ENCODE data around the gene DOCK10. TPM values are rescaled to one million over a fixed set of nuclear protein-coding genes. Genes with fewer than 3 reads are reported as not detected.

DOCK10 gene
- polyA plus RNA-seq, 4 donors: 2.3 to 6.8 (median 3.5) TPM

GRCh38 chr2:225002656-225003045 is 39.6 kb downstream of the DOCK10 start:
- 25 to 65% (median 41%) methylated on average over 5 of the region's 5 CpGs for WGBS, 3 donors
- Histone ChIP-seq H3K9me3 (ENCODE audit: control insufficient read depth in 2 of 2, insufficient read depth in 1 of 2, low read depth in 1 of 2, low read length in 1 of 2) (no peaks in the 10 kb centered on the region), H3K27me3 (ENCODE audit: control insufficient read depth in 3 of 3, insufficient read depth in 3 of 3, low read length in 3 of 3) (no peaks in the 10 kb centered on the region), H3K27ac (ENCODE audit: low read depth in 1 of 3, low read length in 2 of 3) (no peak overlapping the region), H3K36me3 (ENCODE audit: control insufficient read depth in 3 of 3, insufficient read depth in 2 of 3, low read depth in 1 of 3, low read length in 3 of 3) (no peaks in the 10 kb centered on the region), H3K4me3 (ENCODE audit: low read depth in 1 of 3, low read length in 3 of 3) (no peak overlapping the region), H3K4me1 (ENCODE audit: control insufficient read depth in 3 of 3, insufficient read depth in 2 of 3, low read depth in 1 of 3, low read length in 2 of 3) (no peaks in the 10 kb centered on the region)
- FAIRE-seq: no peak
- no peak for DNase-seq

- Histone ChIP-seq H3K9me3 (ENCODE audit: control insufficient read depth in 2 of 2, insufficient read depth in 1 of 2, low read depth in 1 of 2, low read length in 1 of 2) (no peaks in the 10 kb centered on the region), H3K27ac (ENCODE audit: low read depth in 1 of 3, low read length in 2 of 3) (peak overlapping the region in 1 of 3 donors; percentile 36)
- DNase-seq: peak; percentile 64 to 71
These were observed 40.1 kb downstream of the DOCK10 start for GRCh38 chr2:225002039-225002655.

GRCh38 chr2:224999754-225000153 is 42.5 kb downstream of the DOCK10 start:
- WGBS, 3 donors: 86 to 98% (median 86%) methylated on average over 3 of the region's 3 CpGs
- H3K27ac ChIP-seq (ENCODE audit: low read depth in 1 of 3, low read length in 2 of 3): no peak overlapping the region
- no peaks in the 10 kb centered on the region for H3K4me1 ChIP-seq (ENCODE audit: control insufficient read depth in 3 of 3, insufficient read depth in 2 of 3, low read depth in 1 of 3, low read length in 2 of 3)
- DNase-seq (peak in 1 of 2 donors; percentile 18), FAIRE-seq (no peak)
- H3K36me3 ChIP-seq (ENCODE audit: control insufficient read depth in 3 of 3, insufficient read depth in 2 of 3, low read depth in 1 of 3, low read length in 3 of 3): peaks cover 0 to 2% (median 0%) of the 10 kb centered on the region in 3 donors
- H3K9me3 ChIP-seq (ENCODE audit: control insufficient read depth in 2 of 2, insufficient read depth in 1 of 2, low read depth in 1 of 2, low read length in 1 of 2): no peaks in the 10 kb centered on the region
- H3K4me3 ChIP-seq (ENCODE audit: low read depth in 1 of 3, low read length in 3 of 3): no peak overlapping the region
- no peaks in the 10 kb centered on the region for H3K27me3 ChIP-seq (ENCODE audit: control insufficient read depth in 3 of 3, insufficient read depth in 3 of 3, low read length in 3 of 3)

More at GRCh38 chr2:225002039-225002655, 40.1 kb downstream of the DOCK10 start:
- Histone ChIP-seq H3K4me3 (ENCODE audit: low read depth in 1 of 3, low read length in 3 of 3) (no peak overlapping the region), H3K36me3 (ENCODE audit: control insufficient read depth in 3 of 3, insufficient read depth in 2 of 3, low read depth in 1 of 3, low read length in 3 of 3) (no peaks in the 10 kb centered on the region), H3K4me1 (ENCODE audit: control insufficient read depth in 3 of 3, insufficient read depth in 2 of 3, low read depth in 1 of 3, low read length in 2 of 3) (no peaks in the 10 kb centered on the region), H3K27me3 (ENCODE audit: control insufficient read depth in 3 of 3, insufficient read depth in 3 of 3, low read length in 3 of 3) (no peaks in the 10 kb centered on the region)
- 38 to 53% (median 51%) methylated on average over 6 of the region's 6 CpGs for WGBS, 3 donors
- FAIRE-seq: no peak

GRCh38 chr2:224999321-224999720 is 42.9 kb downstream of the DOCK10 start:
- no peak overlapping the region for H3K4me3 ChIP-seq (ENCODE audit: low read depth in 1 of 3, low read length in 3 of 3)
- DNase-seq (no peak), FAIRE-seq (no peak)
- no peaks in the 10 kb centered on the region for H3K27me3 ChIP-seq (ENCODE audit: control insufficient read depth in 3 of 3, insufficient read depth in 3 of 3, low read length in 3 of 3)
- peaks cover 0 to 2% (median 0%) of the 10 kb centered on the region in 3 donors for H3K36me3 ChIP-seq (ENCODE audit: control insufficient read depth in 3 of 3, insufficient read depth in 2 of 3, low read depth in 1 of 3, low read length in 3 of 3)
- no peaks in the 10 kb centered on the region for H3K9me3 ChIP-seq (ENCODE audit: control insufficient read depth in 2 of 2, insufficient read depth in 1 of 2, low read depth in 1 of 2, low read length in 1 of 2)
- no peak overlapping the region for H3K27ac ChIP-seq (ENCODE audit: low read depth in 1 of 3, low read length in 2 of 3)
- 45 to 64% (median 63%) methylated on average over 1 of the region's 1 CpG for WGBS, 3 donors
- no peaks in the 10 kb centered on the region for H3K4me1 ChIP-seq (ENCODE audit: control insufficient read depth in 3 of 3, insufficient read depth in 2 of 3, low read depth in 1 of 3, low read length in 2 of 3)

- FAIRE-seq (no peak), DNase-seq (no peak)
- Histone ChIP-seq H3K4me3 (ENCODE audit: low read depth in 1 of 3, low read length in 3 of 3) (no peak overlapping the region), H3K9me3 (ENCODE audit: control insufficient read depth in 2 of 2, insufficient read depth in 1 of 2, low read depth in 1 of 2, low read length in 1 of 2) (no peaks in the 10 kb centered on the region), H3K27me3 (ENCODE audit: control insufficient read depth in 3 of 3, insufficient read depth in 3 of 3, low read length in 3 of 3) (no peaks in the 10 kb centered on the region), H3K27ac (ENCODE audit: low read depth in 1 of 3, low read length in 2 of 3) (no peak overlapping the region), H3K36me3 (ENCODE audit: control insufficient read depth in 3 of 3, insufficient read depth in 2 of 3, low read depth in 1 of 3, low read length in 3 of 3) (peaks cover 0 to 2% (median 0%) of the 10 kb centered on the region in 3 donors), H3K4me1 (ENCODE audit: control insufficient read depth in 3 of 3, insufficient read depth in 2 of 3, low read depth in 1 of 3, low read length in 2 of 3) (no peaks in the 10 kb centered on the region)
- 69 to 88% (median 87%) methylated on average over 8 of the region's 8 CpGs for WGBS, 3 donors
These were observed 44.5 kb downstream of the DOCK10 start for GRCh38 chr2:224997802-224998201.

GRCh38 chr2:224995419-224995818 is 46.8 kb downstream of the DOCK10 start:
- Histone ChIP-seq H3K4me3 (ENCODE audit: low read depth in 1 of 3, low read length in 3 of 3) (no peak overlapping the region), H3K27me3 (ENCODE audit: control insufficient read depth in 3 of 3, insufficient read depth in 3 of 3, low read length in 3 of 3) (no peaks in the 10 kb centered on the region), H3K4me1 (ENCODE audit: control insufficient read depth in 3 of 3, insufficient read depth in 2 of 3, low read depth in 1 of 3, low read length in 2 of 3) (no peaks in the 10 kb centered on the region), H3K36me3 (ENCODE audit: control insufficient read depth in 3 of 3, insufficient read depth in 2 of 3, low read depth in 1 of 3, low read length in 3 of 3) (peaks cover 0 to 2% (median 0%) of the 10 kb centered on the region in 3 donors), H3K27ac (ENCODE audit: low read depth in 1 of 3, low read length in 2 of 3) (no peak overlapping the region), H3K9me3 (ENCODE audit: control insufficient read depth in 2 of 2, insufficient read depth in 1 of 2, low read depth in 1 of 2, low read length in 1 of 2) (no peaks in the 10 kb centered on the region)
- WGBS, 3 donors: 91 to 93% (median 92%) methylated on average over 3 of the region's 3 CpGs
- FAIRE-seq: no peak
- DNase-seq: no peak

- Histone ChIP-seq H3K4me1 (ENCODE audit: control insufficient read depth in 3 of 3, insufficient read depth in 2 of 3, low read depth in 1 of 3, low read length in 2 of 3) (no peaks in the 10 kb centered on the region), H3K27ac (ENCODE audit: low read depth in 1 of 3, low read length in 2 of 3) (no peak overlapping the region), H3K27me3 (ENCODE audit: control insufficient read depth in 3 of 3, insufficient read depth in 3 of 3, low read length in 3 of 3) (no peaks in the 10 kb centered on the region), H3K36me3 (ENCODE audit: control insufficient read depth in 3 of 3, insufficient read depth in 2 of 3, low read depth in 1 of 3, low read length in 3 of 3) (peaks cover 0 to 2% (median 0%) of the 10 kb centered on the region in 3 donors), H3K9me3 (ENCODE audit: control insufficient read depth in 2 of 2, insufficient read depth in 1 of 2, low read depth in 1 of 2, low read length in 1 of 2) (no peaks in the 10 kb centered on the region), H3K4me3 (ENCODE audit: low read depth in 1 of 3, low read length in 3 of 3) (no peak overlapping the region)
- DNase-seq: no peak
- WGBS, 3 donors: 76 to 97% (median 82%) methylated on average over 1 of the region's 1 CpG
- FAIRE-seq: no peak
These were observed 47.9 kb downstream of the DOCK10 start for GRCh38 chr2:224994242-224994823.

- Histone ChIP-seq H3K36me3 (ENCODE audit: control insufficient read depth in 3 of 3, insufficient read depth in 2 of 3, low read depth in 1 of 3, low read length in 3 of 3) (peaks cover 0 to 2% (median 0%) of the 10 kb centered on the region in 3 donors), H3K4me1 (ENCODE audit: control insufficient read depth in 3 of 3, insufficient read depth in 2 of 3, low read depth in 1 of 3, low read length in 2 of 3) (no peaks in the 10 kb centered on the region), H3K9me3 (ENCODE audit: control insufficient read depth in 2 of 2, insufficient read depth in 1 of 2, low read depth in 1 of 2, low read length in 1 of 2) (no peaks in the 10 kb centered on the region), H3K4me3 (ENCODE audit: low read depth in 1 of 3, low read length in 3 of 3) (no peak overlapping the region), H3K27me3 (ENCODE audit: control insufficient read depth in 3 of 3, insufficient read depth in 3 of 3, low read length in 3 of 3) (no peaks in the 10 kb centered on the region), H3K27ac (ENCODE audit: low read depth in 1 of 3, low read length in 2 of 3) (no peak overlapping the region)
- FAIRE-seq: no peak
- WGBS, 3 donors: 81 to 90% (median 88%) methylated on average over 3 of the region's 3 CpGs
- no peak for DNase-seq
These were observed 51.6 kb downstream of the DOCK10 start for GRCh38 chr2:224990710-224991109.
